B cell (primary cell): ENCODE measurements around the gene CERS5.

Source experiments
- EZH2 ChIP-seq: IDR thresholded peaks from 2 replicates; pipeline ENCODE4 v1.6.1; 2012; ENCODE audit warnings: borderline replicate concordance, low read depth, mild to moderate bottlenecking, moderate library complexity, low read length; ENCODE audit not compliant: insufficient read depth, poor library complexity, severe bottlenecking
- TF ChIP-seq, protein P1 (sequence below): fragments of 200-600 bp; IDR thresholded peaks from one replicate; pipeline ENCODE4 v1.8.0; 2022; ENCODE audit warnings: antibody characterized with exemption, mild to moderate bottlenecking

DNA sequence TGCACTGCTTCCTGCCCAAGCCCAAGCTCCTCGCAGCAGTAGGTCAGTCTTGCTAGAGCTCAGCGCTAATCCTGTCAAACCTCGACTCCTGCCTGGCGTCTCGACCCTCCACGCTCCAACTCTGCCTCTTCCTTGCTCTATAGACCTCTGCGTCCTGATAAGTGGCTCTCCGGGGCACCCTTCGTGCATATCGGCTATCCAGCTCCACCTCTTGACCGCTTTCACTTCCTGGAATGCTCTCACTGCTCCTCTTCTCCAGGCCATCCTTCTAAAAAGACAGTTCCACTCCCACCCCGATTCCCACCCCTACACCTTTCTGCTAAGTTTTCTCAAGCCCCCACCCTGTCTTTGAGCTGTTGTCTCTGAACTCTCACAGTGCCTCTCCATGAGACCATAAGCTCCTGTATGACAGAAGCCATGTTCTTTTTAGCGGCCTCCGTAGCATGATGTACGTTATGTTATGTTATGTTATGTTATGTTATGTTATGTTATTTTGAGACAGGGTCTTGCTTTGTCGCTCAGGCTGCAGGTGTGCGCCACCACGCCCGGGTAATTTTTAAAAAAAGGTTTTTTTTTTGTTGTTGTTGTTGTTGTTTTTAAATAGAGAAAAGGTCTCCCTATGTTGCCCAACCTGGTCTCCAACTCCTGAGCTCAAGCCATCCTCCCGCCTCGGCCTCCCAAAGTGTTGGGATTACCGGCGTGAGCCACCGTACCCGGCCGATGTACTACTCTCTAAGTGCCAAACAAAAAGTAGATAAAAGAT lies 54.5 kb downstream of the CERS5 start:
- TF ChIP-seq EZH2, result no peak
- TF ChIP-seq, protein P1, sequence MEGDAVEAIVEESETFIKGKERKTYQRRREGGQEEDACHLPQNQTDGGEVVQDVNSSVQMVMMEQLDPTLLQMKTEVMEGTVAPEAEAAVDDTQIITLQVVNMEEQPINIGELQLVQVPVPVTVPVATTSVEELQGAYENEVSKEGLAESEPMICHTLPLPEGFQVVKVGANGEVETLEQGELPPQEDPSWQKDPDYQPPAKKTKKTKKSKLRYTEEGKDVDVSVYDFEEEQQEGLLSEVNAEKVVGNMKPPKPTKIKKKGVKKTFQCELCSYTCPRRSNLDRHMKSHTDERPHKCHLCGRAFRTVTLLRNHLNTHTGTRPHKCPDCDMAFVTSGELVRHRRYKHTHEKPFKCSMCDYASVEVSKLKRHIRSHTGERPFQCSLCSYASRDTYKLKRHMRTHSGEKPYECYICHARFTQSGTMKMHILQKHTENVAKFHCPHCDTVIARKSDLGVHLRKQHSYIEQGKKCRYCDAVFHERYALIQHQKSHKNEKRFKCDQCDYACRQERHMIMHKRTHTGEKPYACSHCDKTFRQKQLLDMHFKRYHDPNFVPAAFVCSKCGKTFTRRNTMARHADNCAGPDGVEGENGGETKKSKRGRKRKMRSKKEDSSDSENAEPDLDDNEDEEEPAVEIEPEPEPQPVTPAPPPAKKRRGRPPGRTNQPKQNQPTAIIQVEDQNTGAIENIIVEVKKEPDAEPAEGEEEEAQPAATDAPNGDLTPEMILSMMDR, result no peak
